Ascending aorta (tissue), 2 donors: ENCODE data around the gene FNBP1L. TPM values are rescaled to one million over a fixed set of nuclear protein-coding genes. Genes with fewer than 3 reads are reported as not detected.

Experiments used
- DNase-seq, 2 donors: peaks; one replicate each; pipeline ENCODE4 v3.0.0-alpha.2; 2019; ENCODE audit warnings: low spot score in 2 of 2
- H3K27ac ChIP-seq, 2 donors: fragments of 200-600 bp; sonication (generic); one replicate each; pipeline ENCODE4 v1.5.1; 2016 to 2017; ENCODE audit warnings: mild to moderate bottlenecking in 1 of 2
- H3K27me3 ChIP-seq: fragments of 200-600 bp; sonication (generic); one replicate; pipeline ENCODE4 v1.5.1; 2017
- H3K36me3 ChIP-seq, 2 donors: fragments of 200-600 bp; sonication (generic); one replicate each; pipeline ENCODE4 v1.5.1; 2016
- H3K4me1 ChIP-seq, 2 donors: fragments of 200-600 bp; sonication (generic); one replicate each; pipeline ENCODE4 v1.5.1; 2016 to 2017; ENCODE audit warnings: mild to moderate bottlenecking in 1 of 2
- H3K4me3 ChIP-seq, 2 donors: fragments of 200-600 bp; sonication (generic); one replicate each; pipeline ENCODE4 v1.5.1; 2016 to 2017; ENCODE audit warnings: mild to moderate bottlenecking in 1 of 2
- H3K9me3 ChIP-seq, 2 donors: fragments of 200-600 bp; sonication (generic); one replicate each; pipeline ENCODE4 v1.5.1; 2016
- intact Hi-C: fragments of 100-400 bp; cut with DNase I; formaldehyde crosslinking; loops from one replicate; pipeline ENCODE4 v1.15.1; 2023
- total RNA-seq: library from RNA; depleted of rRNA; stranded (reverse); fragments of >200 nt; gene quantifications from one replicate; pipeline ENCODE4 v1.1.0, GENCODE V29; 2016
- TF ChIP-seq, protein P1 (sequence below), 3 experiments: fragments of 200-600 bp in 2 of 3; fragments of 450-650 bp in 1 of 3; sonication (generic) in 2 of 3; IDR thresholded peaks; one replicate each; pipeline ENCODE4 v1.5.1; 2016 to 2019; ENCODE audit warnings: antibody characterized with exemption in 3 of 3, mild to moderate bottlenecking in 1 of 3, moderate library complexity in 1 of 3

FNBP1L gene
- total RNA-seq, 1 donor from 2014 or later = 12.6 TPM

DNA sequence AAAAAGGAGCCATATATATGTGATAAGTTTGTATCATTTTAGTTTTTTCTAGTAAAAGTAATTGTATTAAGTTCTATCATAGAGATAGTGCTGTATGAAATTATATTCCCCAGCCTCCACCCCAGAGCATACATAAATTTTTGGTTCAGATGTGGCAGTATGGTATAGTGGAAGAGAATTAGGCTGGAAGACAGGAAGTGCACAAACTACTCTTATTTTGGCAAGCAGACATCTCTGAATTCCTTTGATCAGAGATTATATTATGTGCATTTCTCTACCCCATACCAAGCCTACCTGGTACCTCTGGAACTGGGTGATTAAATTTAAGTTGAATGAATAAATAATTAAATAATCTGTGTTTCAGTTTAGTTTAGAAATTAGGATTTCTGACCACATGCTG lies 55.9 kb downstream of the FNBP1L start:
- Histone ChIP-seq H3K4me3 (no peak overlapping the region), H3K4me1 (no peaks in the 10 kb centered on the region), H3K36me3 (peaks cover 0 to 12% of the 10 kb centered on the region in 2 donors), H3K27me3 (no peaks in the 10 kb centered on the region), H3K27ac (no peak overlapping the region), H3K9me3 (no peaks in the 10 kb centered on the region)
- intact Hi-C loops = no loop called here
- DNase-seq = no peak
- TF ChIP-seq, protein P1, sequence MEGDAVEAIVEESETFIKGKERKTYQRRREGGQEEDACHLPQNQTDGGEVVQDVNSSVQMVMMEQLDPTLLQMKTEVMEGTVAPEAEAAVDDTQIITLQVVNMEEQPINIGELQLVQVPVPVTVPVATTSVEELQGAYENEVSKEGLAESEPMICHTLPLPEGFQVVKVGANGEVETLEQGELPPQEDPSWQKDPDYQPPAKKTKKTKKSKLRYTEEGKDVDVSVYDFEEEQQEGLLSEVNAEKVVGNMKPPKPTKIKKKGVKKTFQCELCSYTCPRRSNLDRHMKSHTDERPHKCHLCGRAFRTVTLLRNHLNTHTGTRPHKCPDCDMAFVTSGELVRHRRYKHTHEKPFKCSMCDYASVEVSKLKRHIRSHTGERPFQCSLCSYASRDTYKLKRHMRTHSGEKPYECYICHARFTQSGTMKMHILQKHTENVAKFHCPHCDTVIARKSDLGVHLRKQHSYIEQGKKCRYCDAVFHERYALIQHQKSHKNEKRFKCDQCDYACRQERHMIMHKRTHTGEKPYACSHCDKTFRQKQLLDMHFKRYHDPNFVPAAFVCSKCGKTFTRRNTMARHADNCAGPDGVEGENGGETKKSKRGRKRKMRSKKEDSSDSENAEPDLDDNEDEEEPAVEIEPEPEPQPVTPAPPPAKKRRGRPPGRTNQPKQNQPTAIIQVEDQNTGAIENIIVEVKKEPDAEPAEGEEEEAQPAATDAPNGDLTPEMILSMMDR (IDR thresholded peaks at IDR 0.05) = no peak

DNA sequence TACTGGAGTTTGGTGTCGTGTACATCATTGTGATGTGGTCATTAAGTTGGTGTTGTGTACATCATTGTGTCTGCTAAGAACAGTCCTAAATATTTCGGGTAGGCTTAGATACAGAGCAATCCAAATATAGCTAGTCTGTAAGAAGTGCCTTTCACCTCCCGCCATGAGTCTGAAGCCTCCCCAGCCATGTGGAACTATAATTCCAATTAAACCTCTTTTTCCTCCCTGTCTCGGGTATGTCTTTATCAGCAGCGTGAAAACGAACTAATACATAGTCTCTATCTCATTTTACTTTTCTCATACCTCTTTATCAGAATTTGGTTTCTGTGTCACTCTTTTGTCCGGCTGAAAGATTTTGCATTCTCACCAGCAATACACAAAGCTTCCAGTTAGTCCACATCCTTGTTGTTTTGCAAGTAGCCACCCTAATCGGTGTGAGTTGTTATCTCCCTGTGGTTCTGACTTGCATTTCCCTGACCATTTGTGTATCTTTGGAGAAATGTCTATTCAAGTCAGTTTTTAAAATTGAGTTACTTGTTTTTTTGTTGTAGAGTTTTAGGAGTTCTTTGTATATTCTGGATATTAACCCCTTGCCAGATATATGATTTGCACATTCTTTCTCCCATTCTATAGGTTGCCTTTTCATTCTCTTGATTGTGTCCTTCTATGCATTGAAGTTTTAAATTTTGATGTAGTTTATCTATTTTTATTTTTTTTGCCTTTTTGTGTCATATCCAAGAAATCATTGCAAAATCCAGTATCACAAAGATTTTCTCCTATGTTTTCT lies 56.5 kb downstream of the FNBP1L start:
- DNase-seq = no peak

DNA sequence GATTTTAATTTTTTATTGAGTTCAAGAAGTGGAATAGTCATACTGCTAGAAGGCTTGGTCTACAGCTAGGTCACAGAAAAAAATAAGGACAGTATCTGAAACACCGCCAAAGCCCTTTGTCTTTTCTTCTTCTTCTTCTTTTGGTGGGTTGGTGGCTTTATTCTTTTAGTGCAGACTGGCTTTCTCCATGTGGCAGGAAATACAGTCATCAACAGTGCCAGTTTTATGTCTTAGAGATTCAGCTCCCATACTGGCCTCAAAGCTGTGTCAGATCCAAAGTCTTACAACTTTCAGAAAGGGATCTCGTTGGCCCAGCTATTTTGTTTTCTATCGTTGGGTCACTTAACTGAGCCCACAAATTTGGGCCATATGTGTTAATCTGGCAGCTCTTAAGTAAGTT lies 58.2 kb downstream of the FNBP1L start:
- Histone ChIP-seq H3K27me3 (no peaks in the 10 kb centered on the region), H3K4me3 (no peak overlapping the region), H3K9me3 (no peaks in the 10 kb centered on the region), H3K27ac (no peak overlapping the region), H3K4me1 (no peaks in the 10 kb centered on the region), H3K36me3 (peaks cover 0 to 8% of the 10 kb centered on the region in 2 donors)
- TF ChIP-seq, protein P1 (IDR thresholded peaks at IDR 0.05) = no peak
- no peak for DNase-seq
- intact Hi-C loops = no loop called here

More for the DNA sequence above, 56.5 kb downstream of the FNBP1L start:
- H3K4me1 ChIP-seq = no peaks in the 10 kb centered on the region
- H3K27ac ChIP-seq = no peak overlapping the region
- H3K36me3 ChIP-seq = peaks cover 0 to 14% of the 10 kb centered on the region in 2 donors
- intact Hi-C loops = no loop called here
- TF ChIP-seq, protein P1 (IDR thresholded peaks at IDR 0.05) = no peak
- no peaks in the 10 kb centered on the region for H3K9me3 ChIP-seq
- H3K27me3 ChIP-seq = no peaks in the 10 kb centered on the region
- no peak overlapping the region for H3K4me3 ChIP-seq

DNA sequence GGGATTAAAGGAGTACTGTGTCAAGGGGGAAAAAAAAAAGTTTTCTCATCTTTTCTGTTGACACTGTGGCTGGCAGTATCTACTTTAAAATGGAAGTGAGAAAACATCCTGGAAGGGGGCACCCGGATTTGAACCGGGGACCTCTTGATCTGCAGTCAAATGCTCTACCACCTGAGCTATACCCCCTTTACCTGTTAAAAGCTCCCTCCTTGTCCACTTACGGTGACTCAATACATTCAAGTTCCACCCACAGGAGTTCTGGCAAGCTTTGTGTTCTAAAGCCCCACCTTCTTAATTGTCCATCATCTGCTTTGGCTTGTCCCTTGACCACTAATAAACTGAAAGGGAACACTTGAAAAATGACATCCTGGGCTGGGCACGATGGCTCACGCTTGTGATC lies 68.2 kb downstream of the FNBP1L start:
- no peak overlapping the region for H3K4me3 ChIP-seq

DNA sequence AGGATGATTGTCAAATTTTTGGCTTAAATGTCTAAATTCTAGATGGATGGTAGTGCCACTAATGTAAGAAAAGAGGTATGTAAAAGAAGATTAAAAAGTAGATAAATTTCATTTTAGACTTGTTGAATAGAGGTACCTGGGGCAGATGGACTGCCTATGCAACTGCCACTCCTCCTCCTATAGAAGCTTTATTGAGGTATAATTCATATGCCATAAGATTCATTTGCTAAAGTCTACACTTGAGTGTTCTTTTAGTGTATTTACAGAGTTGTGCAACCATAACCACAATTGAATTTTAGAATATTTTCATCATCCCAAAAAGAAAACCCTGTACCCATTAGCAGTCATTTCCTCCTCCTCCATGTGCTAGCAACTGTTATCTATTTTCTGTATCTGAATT lies 70.6 kb downstream of the FNBP1L start:
- DNase-seq = no peak
- no peaks in the 10 kb centered on the region for H3K36me3 ChIP-seq
- no peaks in the 10 kb centered on the region for H3K27me3 ChIP-seq
- no peak overlapping the region for H3K27ac ChIP-seq
- intact Hi-C loops = no loop called here
- H3K4me3 ChIP-seq = no peak overlapping the region
- H3K4me1 ChIP-seq = no peaks in the 10 kb centered on the region
- H3K9me3 ChIP-seq = no peaks in the 10 kb centered on the region
- TF ChIP-seq, protein P1 (IDR thresholded peaks at IDR 0.05) = no peak

More for the DNA sequence above, 68.2 kb downstream of the FNBP1L start:
- Histone ChIP-seq H3K27ac (no peak overlapping the region), H3K4me1 (no peaks in the 10 kb centered on the region), H3K9me3 (no peaks in the 10 kb centered on the region), H3K27me3 (no peaks in the 10 kb centered on the region), H3K36me3 (no peaks in the 10 kb centered on the region)
- TF ChIP-seq, protein P1 (IDR thresholded peaks at IDR 0.05) = no peak
- intact Hi-C loops = no loop called here
- no peak for DNase-seq
